Natural killer cell treated with Interleukin-12 subunit alpha and Interleukin-12 subunit beta and Interleukin-15 and Interleukin-18, amount 100 ng/mL, for 72 hours (primary cell): ENCODE measurements around the gene SLC35F3. TPM values are rescaled to one million over a fixed set of nuclear protein-coding genes. Genes with fewer than 3 reads are reported as not detected.

Source experiments
- ATAC-seq, 2 donors: fragments of 150-1000 bp; cut with Tn5 transposase in 1 of 2; sonication (Bioruptor Pico), chemical (Tn5 transposase) in 1 of 2; 2 replicates each; pipeline ENCODE4 v1.10.0; 2021
- DNase-seq: peaks from one replicate; pipeline ENCODE4 v3.0.0; 2022; ENCODE audit warnings: low spot score
- H3K27ac Mint-ChIP-seq, 2 donors: 1 replicate in 1 of 2; 2 replicates in 1 of 2; pipeline ENCODE4 v1.8.0; 2022; ENCODE audit warnings: mixed read lengths in 2 of 2, mild to moderate bottlenecking in 1 of 2, moderate library complexity in 1 of 2
- H3K27me3 Mint-ChIP-seq, 2 donors: 1 replicate in 1 of 2; 2 replicates in 1 of 2; pipeline ENCODE4 v1.8.0; 2022; ENCODE audit warnings: mixed read lengths in 2 of 2
- H3K36me3 Mint-ChIP-seq: one replicate; pipeline ENCODE4 v1.8.0; 2022; ENCODE audit warnings: mixed read lengths
- H3K4me1 Mint-ChIP-seq, 2 donors: 1 replicate in 1 of 2; 2 replicates in 1 of 2; pipeline ENCODE4 v1.8.0; 2022; ENCODE audit warnings: low read depth in 2 of 2, mixed read lengths in 2 of 2, mild to moderate bottlenecking in 1 of 2
- H3K4me3 Mint-ChIP-seq: one replicate; pipeline ENCODE4 v1.8.0; 2022; ENCODE audit warnings: mixed read lengths
- H3K9me3 Mint-ChIP-seq: 2 replicates; pipeline ENCODE4 v1.8.0; 2022; ENCODE audit warnings: mixed read lengths
- total RNA-seq, 2 donors: library from RNA; stranded (reverse); gene quantifications; one replicate each; pipeline ENCODE4 v1.2.3, GENCODE V29; 2022

SLC35F3 gene
- total RNA-seq, 2 donors from 2014 or later, result 0.14 to 0.56 TPM

- Mint-ChIP-seq H3K27ac (peak within 1 kb of the TSS; percentile 98 to 100), H3K36me3 (peaks cover 29% of the 10 kb centered on the region), H3K4me1 (peaks cover 36 to 52% of the 10 kb centered on the region in 2 donors), H3K4me3 (peak within 1 kb of the TSS; percentile 90), H3K9me3 (no peaks in the 10 kb centered on the region), H3K27me3 (peaks cover 2 to 10% of the 10 kb centered on the region in 2 donors)
- DNase-seq (peak; percentile 96), ATAC-seq (peak; percentile 94 to 95)
These were observed 468.8 kb downstream of the SLC35F3 start, which contains the start of gene COA6 for GRCh38 chr1:234373064-234373958. TSS of gene COA6 (plus strand) at chr1:234373456. CDS start at chr1:234373467, 11 bp downstream.

DNA sequence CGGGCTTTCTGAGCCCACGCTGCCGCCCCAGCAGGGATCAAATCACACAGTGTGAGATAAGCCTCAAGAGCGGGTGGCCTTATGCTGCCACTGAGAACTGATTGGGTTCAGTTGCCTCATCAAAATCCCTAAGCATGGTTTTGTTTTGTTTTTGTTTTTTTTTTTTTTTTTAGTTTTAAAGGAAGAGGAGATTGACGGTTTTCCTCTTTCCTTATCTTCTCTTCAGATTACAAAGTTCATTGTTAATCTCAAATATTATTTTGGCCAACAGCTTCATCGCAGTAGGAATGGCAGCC, 469.4 kb downstream of the SLC35F3 start:
- Mint-ChIP-seq H3K9me3 (no peaks in the 10 kb centered on the region), H3K4me3 (peak overlapping the region; percentile 90), H3K4me1 (peaks cover 35 to 50% of the 10 kb centered on the region in 2 donors), H3K27ac (peak overlapping the region; percentile 98 to 100), H3K27me3 (peaks cover 0 to 6% of the 10 kb centered on the region in 2 donors), H3K36me3 (peaks cover 34% of the 10 kb centered on the region)
- DNase-seq (no peak), ATAC-seq (peak in 1 of 2 donors; percentile 41)
